HG03103 (cell line): ENCODE results near the gene HABP4.
"Not testable (repeated sequence)": the region's sequence is repeated elsewhere in the genome, so short reads cannot be mapped to it uniquely, and the experiment has no call there.

Experiments
- ATAC-seq: cut with Tn5 transposase; IDR thresholded peaks from one replicate; pipeline ENCODE4 v1.9.1; 2021; ENCODE audit warnings: low read depth; ENCODE audit not compliant: unreplicated experiment

The HABP4 gene

GRCh38 chr9:96496368-96497116 lies 46.6 kb downstream of the HABP4 start:
- ATAC-seq: no peak

DNA sequence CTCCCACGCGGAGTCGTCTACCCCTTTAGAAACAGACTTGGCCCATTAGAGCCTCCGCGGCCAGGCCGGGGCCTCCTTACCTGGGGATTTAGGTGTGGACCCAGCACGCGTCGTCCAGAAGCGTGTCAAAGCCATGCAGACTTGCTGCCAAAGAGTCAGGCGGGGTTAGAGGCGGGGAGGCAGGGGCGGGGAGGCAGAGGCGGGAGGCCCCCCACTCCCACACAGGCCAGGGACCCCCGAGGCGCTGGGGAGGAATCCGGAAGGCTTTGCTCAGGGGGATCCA lies 47.1 kb downstream of the HABP4 start:
- ATAC-seq: no peak

- no peak for ATAC-seq
Observed at GRCh38 chr9:96498796-96499195, 48.8 kb downstream of the HABP4 start.

GRCh38 chr9:96499257-96499656 lies 49.3 kb downstream of the HABP4 start:
- ATAC-seq: no peak

GRCh38 chr9:96500696-96501632 lies 51.0 kb downstream of the HABP4 start:
- ATAC-seq: no peak

DNA sequence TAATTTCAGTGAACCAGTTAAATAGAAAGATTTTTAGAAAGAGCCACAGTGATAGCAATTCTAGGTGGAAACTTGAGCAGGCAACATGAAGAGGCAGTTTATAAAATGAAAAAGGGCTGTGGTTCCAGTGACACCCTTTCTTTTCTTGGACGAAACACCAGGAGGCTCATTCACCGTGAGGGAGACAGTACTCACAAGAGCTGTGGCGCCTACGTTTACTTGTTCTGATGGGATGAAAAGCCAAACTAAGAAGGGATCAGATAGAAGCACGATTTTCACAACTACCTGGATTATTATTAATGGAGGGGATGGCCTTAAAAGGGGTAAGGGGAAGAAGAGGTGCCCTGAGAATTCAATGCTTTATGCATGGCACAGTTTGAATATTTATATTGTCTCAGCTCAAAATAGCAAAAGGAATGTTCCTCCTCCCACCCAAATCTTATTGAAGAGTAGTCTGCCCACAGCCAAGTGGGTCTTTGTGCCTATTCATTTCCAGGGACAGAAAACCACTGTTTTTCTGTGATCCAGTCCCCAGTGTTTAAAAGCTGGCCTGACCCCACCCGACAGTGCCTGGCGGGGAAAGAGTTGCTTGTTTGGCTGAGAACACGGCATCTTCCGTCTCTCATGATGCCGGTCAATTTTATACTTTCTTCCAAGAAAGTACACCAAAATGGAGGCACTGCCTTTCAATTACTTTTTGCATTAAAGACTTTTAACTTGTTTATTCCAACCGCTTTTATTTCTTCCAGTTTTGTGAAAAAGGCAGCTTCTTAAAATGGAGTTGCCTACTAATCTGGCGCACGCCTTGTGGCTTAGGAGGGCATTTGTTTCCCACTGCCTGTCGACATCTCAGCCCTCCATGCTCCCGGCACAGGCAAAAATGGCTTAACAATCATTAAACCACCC lies 51.9 kb downstream of the HABP4 start:
- no peak for ATAC-seq

DNA sequence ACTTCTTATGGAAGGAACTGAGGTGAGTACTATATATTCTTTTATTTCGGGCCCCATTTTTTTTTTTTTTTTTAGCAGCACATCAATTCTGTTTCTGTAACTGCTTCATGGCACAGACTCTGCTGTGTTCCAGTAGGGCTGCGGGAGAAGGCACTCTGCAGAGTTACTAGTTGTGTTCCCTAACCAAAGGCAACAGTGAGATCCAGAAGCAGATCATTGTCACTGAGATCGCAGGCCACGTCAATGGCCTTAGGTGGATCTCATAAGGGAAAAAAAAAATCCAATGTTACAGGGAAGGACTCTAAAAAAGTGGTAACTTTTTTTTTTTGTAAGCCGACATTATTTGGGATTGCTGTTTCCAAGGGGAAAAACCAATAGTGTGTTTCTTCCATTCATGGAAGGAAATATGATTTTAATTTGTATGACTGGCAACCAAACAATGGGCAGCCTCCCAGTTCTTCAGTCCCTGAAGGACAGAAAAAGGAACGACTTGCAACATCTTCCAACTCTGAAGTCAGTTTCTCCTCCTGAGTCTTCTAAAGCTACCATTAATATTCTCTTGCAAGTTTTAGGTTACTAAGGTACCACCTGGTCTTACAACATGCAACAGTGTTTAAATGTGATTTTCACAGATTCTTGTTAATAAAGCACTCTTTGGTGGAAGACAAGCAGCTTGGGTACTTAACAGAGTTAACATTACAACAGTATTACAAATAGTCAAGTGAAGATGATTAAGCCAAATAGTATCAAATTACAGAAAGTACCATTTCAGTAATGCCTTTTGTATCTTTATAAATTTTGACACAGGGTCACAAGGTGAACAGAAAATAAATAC lies 52.8 kb downstream of the HABP4 start:
- no peak for ATAC-seq

DNA sequence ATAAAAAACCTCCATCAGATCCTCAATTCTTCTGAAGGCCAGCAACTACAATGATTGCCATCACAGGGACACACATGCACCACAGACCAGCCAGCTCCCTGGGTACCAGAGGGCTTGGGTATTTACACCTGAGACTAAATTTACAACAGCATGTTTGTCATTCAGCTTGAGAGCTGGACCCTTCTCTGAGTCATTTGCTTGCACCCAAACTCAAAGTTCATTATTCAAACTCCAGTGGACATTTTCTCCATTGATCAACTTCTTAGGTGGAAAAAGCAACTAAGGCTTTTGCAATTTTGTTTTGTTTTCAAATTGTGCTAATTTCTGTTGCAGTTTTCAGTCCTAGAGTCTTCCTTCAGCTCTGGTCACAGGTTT lies 53.4 kb downstream of the HABP4 start:
- not testable (repeated sequence) for ATAC-seq

- ATAC-seq: no peak
Observed at GRCh38 chr9:96503918-96504317, 53.9 kb downstream of the HABP4 start.

DNA sequence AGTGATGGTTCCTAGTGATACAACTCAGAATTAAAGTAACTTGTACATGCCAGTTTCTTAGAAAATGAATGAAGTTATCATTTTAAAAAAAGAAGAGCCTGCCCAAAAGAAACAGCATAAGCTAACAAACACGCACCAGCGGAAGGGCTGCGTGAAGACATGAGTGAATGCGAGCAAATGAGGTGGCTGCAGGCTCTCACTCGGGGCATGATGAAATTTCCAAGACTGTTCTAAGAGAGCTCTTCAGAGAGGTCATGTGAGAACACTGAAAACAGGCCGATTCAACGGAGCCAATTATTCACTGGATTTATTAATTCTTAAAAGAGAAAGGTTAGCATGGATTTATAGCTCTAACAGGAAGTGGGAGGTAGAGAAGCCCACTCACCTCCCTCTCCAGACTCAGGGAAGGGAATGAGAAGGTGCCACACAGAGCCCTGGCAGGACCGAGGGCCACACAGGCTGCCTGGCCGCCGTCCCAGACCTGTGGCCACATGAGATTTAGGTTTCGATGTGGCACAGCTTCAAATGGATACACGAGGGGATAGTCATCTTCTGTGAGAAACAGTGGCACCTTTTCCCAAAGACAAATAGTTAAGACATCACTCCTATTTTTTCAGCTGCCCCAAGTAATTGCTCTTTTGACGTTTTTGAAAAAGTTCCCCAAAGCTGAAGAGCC lies 55.5 kb downstream of the HABP4 start:
- ATAC-seq: no peak

DNA sequence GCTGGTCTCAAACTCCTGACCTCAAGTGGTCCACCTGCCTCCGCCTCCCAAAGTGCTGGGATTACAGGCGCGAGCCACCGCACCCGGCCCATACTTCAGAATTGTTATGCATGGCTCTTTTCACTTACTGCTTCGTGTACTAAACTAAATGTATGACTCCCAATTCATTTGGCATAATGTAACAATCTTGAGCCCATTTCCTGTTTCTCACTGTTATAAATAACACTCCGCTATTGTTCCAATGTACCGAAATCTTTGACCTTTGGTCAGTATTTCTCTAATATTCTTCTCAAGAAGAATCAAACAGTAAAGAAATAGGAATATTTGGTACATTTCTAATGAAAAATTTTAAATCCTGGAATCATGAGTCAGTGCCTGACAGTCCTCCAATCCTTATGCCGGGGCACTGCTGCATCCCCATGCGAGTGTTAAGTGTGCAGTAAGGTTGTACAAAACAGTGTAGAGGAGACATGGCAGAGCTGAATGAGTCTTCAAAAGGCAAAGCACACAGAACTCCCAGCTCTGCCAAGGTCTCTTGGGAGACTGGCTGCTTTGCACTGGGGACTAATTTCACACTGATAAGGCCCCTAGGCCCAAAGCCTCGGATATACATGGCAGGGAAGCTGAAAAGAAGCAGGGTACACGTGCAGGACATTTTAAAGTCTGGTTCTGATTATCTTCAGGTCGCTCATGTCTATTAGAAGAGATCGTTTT lies 58.4 kb downstream of the HABP4 start:
- ATAC-seq: no peak

GRCh38 chr9:96509026-96509425 lies 59.1 kb downstream of the HABP4 start:
- ATAC-seq: no peak

DNA sequence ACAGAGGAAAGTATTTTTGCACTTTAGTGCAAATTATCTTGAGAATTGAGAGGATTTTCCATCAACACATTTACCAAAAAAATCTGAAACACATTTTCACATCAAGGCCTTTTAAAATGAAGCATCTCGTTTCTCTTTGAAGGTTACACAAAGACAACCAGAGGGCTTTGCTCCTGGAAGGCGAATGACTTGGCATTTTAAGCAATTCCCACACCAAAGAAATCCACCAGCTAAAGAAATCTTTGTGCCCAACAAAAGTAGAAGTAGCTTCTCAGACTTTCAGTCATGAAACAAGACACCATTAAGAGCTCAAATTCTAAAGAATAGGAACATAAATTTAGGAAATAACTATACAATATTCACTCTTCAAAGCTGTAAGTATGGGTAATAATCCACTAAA lies 59.9 kb downstream of the HABP4 start:
- no peak for ATAC-seq

GRCh38 chr9:96510258-96510657 lies 60.3 kb downstream of the HABP4 start:
- no peak for ATAC-seq

DNA sequence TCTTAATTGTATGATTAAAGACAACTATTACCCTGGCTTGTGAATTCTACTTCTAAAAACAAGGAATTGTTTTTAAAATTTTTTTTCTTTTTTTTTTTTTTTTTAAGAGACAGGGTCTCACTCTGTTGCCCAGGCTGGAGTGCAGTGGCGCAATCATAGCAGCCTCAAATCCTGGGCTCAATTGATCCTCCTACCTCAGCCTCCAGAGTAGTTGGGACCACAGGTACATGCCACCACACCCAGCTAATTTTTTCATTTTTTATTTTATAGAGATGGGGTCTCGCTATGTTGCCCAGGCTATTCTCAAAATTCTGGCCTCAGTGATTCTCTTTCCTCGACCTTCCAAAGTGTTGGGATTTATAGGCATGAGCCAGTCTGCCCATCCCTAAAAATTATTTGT lies 62.3 kb downstream of the HABP4 start:
- no peak for ATAC-seq

DNA sequence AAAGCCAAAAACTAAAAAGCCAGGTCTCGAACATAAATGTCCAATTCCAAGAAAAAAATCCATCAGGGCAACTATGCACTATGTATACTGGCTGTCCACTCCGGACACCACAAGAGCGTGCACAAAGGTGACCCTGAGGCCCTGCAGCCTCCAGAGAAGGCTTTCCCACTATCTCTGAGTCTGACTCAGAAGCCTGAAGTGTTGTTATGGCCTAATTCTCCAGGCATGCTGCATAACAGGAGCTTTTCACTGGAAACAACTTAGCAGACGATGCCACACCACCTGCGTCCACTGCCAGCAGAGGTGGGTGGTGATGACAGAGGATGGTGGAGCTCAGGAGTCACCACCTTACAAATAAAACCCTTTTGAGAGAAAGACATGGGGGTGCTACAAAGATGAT lies 63.7 kb downstream of the HABP4 start:
- no peak for ATAC-seq

GRCh38 chr9:96514108-96514799 lies 64.3 kb downstream of the HABP4 start:
- no peak for ATAC-seq

DNA sequence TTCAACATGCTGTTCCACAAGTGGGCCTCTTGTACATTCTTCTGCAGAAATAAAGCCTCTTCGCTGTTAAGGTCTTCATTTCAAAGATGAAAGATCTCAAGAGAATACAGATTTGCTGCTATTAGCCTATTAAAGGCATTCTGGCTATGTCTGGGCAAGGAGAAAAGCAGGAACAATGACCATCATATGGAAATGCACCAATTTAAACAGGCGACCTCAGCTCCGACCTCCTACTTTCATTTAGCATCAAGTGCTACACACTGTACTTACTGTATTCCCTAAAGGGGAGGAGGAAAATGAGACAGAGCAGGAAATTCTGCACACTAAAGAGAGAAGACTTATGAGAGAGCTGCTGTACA lies 64.8 kb downstream of the HABP4 start:
- no peak for ATAC-seq
